Keratinocyte (primary cell): ENCODE data around the gene CACNA2D2. TPM values are rescaled to one million over a fixed set of nuclear protein-coding genes. Genes with fewer than 3 reads are reported as not detected.

Experiments used
- DNase-seq: peaks from one replicate; pipeline ENCODE4 v3.0.0-alpha.2; 2011; ENCODE audit warnings: low read depth, missing footprints, low spot score
- FAIRE-seq: peaks from 2 replicates; lab custom pipeline; 2011; peaks lifted over from hg19 to GRCh38; lab: Jason Lieb, UNC
- H2AFZ ChIP-seq: 2 replicates; pipeline ENCODE4 v1.6.0; 2012; ENCODE audit warnings: low read length, control low read depth, inconsistent platforms; ENCODE audit not compliant: control insufficient read depth
- H3K27ac ChIP-seq: 2 replicates; pipeline ENCODE4 v1.5.1; 2011; ENCODE audit warnings: low read length; ENCODE audit not compliant: control insufficient read depth, insufficient read depth
- H3K27me3 ChIP-seq: 3 replicates; pipeline ENCODE4 v1.6.0; 2011; ENCODE audit warnings: low read length; ENCODE audit not compliant: control insufficient read depth, insufficient read depth; ENCODE audit errors: extremely low read depth
- H3K36me3 ChIP-seq, 2 experiments: 2 replicates in 1 of 2; 3 replicates in 1 of 2; pipeline ENCODE4 v1.5.1; 2011; ENCODE audit warnings: low read length in 2 of 2, mild to moderate bottlenecking in 1 of 2; ENCODE audit not compliant: control insufficient read depth in 2 of 2, insufficient read depth in 2 of 2; ENCODE audit errors: extremely low read depth in 1 of 2
- H3K4me1 ChIP-seq: 3 replicates; pipeline ENCODE4 v1.5.1; 2011; ENCODE audit warnings: low read length; ENCODE audit not compliant: control insufficient read depth, insufficient read depth; ENCODE audit errors: extremely low read depth
- H3K4me2 ChIP-seq: 3 replicates; pipeline ENCODE4 v1.6.0; 2011; ENCODE audit warnings: low read depth, low read length; ENCODE audit not compliant: control insufficient read depth, insufficient read depth; ENCODE audit errors: extremely low read depth
- H3K4me3 ChIP-seq, 3 experiments: fragments of 200-600 bp in 1 of 3; sonication (generic) in 1 of 3; 2 replicates in 2 of 3; 3 replicates in 1 of 3; pipeline ENCODE4 v1.5.1; 2011 to 2016; ENCODE audit warnings: low read length in 3 of 3, mild to moderate bottlenecking in 3 of 3, control low read depth in 2 of 3, inconsistent platforms in 1 of 3, low read depth in 1 of 3, mixed read lengths in 1 of 3, mixed run types in 1 of 3, moderate library complexity in 1 of 3; ENCODE audit not compliant: control insufficient read depth in 2 of 3, insufficient read depth in 2 of 3; ENCODE audit errors: extremely low read depth in 1 of 3
- H3K79me2 ChIP-seq: 2 replicates; pipeline ENCODE4 v1.6.0; 2012; ENCODE audit warnings: low read length; ENCODE audit not compliant: control insufficient read depth, insufficient read depth
- H3K9ac ChIP-seq: 3 replicates; pipeline ENCODE4 v1.6.0; 2011; ENCODE audit warnings: low read length; ENCODE audit not compliant: control insufficient read depth, insufficient read depth; ENCODE audit errors: extremely low read depth
- H3K9me1 ChIP-seq: 3 replicates; pipeline ENCODE4 v1.6.0; 2011; ENCODE audit warnings: low read length; ENCODE audit not compliant: control insufficient read depth, insufficient read depth; ENCODE audit errors: extremely low read depth
- H3K9me3 ChIP-seq: 2 replicates; pipeline ENCODE4 v1.5.1; 2012; ENCODE audit warnings: low read depth, low read length; ENCODE audit not compliant: control insufficient read depth
- H4K20me1 ChIP-seq: 3 replicates; pipeline ENCODE4 v1.6.0; 2011; ENCODE audit warnings: low read length; ENCODE audit not compliant: control insufficient read depth, insufficient read depth; ENCODE audit errors: extremely low read depth
- EZH2 ChIP-seq: IDR thresholded peaks from one replicate; pipeline ENCODE4 v1.6.1; 2012; ENCODE audit warnings: inconsistent platforms, mild to moderate bottlenecking, low read length, moderate library complexity
- dilution Hi-C: fragments of 300-500 bp; cut with MboI; formaldehyde crosslinking; loops from one replicate; pipeline ENCODE4 v1.7.0; 2020; ENCODE audit warnings: low sequenced_read_pairs; ENCODE audit not compliant: extremely low pct_ligation_motif_present
- polyA plus RNA-seq, 5 experiments: library from polyadenylated mRNA; depleted of rRNA in 3 of 5; stranded (reverse) in 3 of 5; stranded (forward) in 1 of 5; unstranded in 1 of 5; fragments of >200 nt; gene quantifications; 1 replicate in 1 of 5; 2 replicates in 3 of 5; 3 replicates in 1 of 5; pipeline versions ENCODE4 v1.2.1 to v1.2.3, GENCODE V29; 2011 to 2012; ENCODE audit warnings: missing spikeins in 2 of 5, low read depth in 1 of 5, low replicate concordance in 1 of 5
- TF ChIP-seq, protein P1 (sequence below), 3 experiments: IDR thresholded peaks in 1 of 3; conservative IDR thresholded peaks in 1 of 3; optimal IDR thresholded peaks in 1 of 3; 2 replicates in 2 of 3; 3 replicates in 1 of 3; pipeline versions ENCODE3 to v1.5.1; 2011; ENCODE audit warnings: low read length in 3 of 3, mild to moderate bottlenecking in 3 of 3, moderate library complexity in 2 of 3, control low read depth in 1 of 3, inconsistent platforms in 1 of 3; ENCODE audit not compliant: insufficient read depth in 2 of 3; ENCODE audit errors: extremely low read depth in 1 of 3

CACNA2D2 gene
- polyA plus RNA-seq, 1 donor (not counting 4 experiments of a cell fraction or from before 2014, with no cell fraction given): 0.04 TPM

DNA sequence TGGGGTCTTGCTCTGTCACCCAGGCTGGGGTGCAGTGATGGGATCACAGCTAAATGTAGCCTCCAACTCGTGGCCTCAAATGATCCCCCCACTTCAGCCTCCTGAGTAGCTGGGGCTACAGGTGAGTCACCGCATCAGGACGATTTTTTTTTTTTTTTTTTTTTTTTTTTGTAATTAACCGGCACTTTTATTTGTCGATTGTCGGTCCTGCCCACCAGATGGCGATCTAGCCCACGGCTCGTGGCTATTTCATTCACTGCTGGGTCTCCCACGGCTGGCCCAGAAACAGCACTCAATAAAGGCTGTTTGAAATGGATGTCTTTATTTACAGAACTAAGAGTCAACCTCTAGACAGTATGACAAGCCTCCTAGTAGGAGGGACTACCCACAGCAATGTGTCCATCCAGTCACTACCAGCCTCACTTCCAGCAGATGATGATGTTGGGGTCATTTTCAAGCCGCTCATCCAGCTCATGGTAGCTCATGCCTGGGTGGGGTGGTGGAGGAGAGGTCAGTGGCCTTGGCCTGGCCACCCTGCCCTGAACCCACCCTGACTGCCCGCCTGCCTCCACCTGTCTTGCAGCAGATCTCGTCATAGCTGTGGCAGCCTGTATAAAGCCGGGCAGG lies 156.1 kb downstream of the CACNA2D2 start:
- peaks cover 10% of the 10 kb centered on the region in 2 experiments for H3K36me3 ChIP-seq
- H3K27me3 ChIP-seq: no peaks in the 10 kb centered on the region
- no peaks in the 10 kb centered on the region for H4K20me1 ChIP-seq
- DNase-seq (no peak), FAIRE-seq (peak; percentile 46)
- H3K4me1 ChIP-seq: peaks cover 24% of the 10 kb centered on the region
- no peak overlapping the region for H3K4me3 ChIP-seq
- no peaks in the 10 kb centered on the region for H3K9me3 ChIP-seq
- H3K27ac ChIP-seq: no peak overlapping the region
- peaks cover 12% of the 10 kb centered on the region for H3K79me2 ChIP-seq
- H3K9ac ChIP-seq: no peak overlapping the region
- dilution Hi-C loops: no loop called here
- no peak overlapping the region for H3K4me2 ChIP-seq
- H3K9me1 ChIP-seq: no peaks in the 10 kb centered on the region
- H2AFZ ChIP-seq: no peak overlapping the region
- TF ChIP-seq, protein P1, sequence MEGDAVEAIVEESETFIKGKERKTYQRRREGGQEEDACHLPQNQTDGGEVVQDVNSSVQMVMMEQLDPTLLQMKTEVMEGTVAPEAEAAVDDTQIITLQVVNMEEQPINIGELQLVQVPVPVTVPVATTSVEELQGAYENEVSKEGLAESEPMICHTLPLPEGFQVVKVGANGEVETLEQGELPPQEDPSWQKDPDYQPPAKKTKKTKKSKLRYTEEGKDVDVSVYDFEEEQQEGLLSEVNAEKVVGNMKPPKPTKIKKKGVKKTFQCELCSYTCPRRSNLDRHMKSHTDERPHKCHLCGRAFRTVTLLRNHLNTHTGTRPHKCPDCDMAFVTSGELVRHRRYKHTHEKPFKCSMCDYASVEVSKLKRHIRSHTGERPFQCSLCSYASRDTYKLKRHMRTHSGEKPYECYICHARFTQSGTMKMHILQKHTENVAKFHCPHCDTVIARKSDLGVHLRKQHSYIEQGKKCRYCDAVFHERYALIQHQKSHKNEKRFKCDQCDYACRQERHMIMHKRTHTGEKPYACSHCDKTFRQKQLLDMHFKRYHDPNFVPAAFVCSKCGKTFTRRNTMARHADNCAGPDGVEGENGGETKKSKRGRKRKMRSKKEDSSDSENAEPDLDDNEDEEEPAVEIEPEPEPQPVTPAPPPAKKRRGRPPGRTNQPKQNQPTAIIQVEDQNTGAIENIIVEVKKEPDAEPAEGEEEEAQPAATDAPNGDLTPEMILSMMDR (optimal IDR thresholded peaks at IDR 0.05 in 1 of 3, IDR thresholded peaks at IDR 0.05 in 1 of 3, conservative IDR thresholded peaks at IDR 0.05 in 1 of 3; ENCODE audit: extremely low read depth in 1 of 3, insufficient read depth in 2 of 3, low read length in 3 of 3): peak in 2 of 3 experiments; percentile 52 to 70
- no peak for TF ChIP-seq EZH2

- Histone ChIP-seq H3K36me3 (peaks cover 7 to 10% of the 10 kb centered on the region in 2 experiments), H2AFZ (peak within 1 kb of the TSS; percentile 88), H3K4me3 (peak within 1 kb of the TSS; percentile 19 to 67 (median 58)), H3K9me3 (no peaks in the 10 kb centered on the region), H3K4me1 (peaks cover 22% of the 10 kb centered on the region), H3K27ac (no peak within 1 kb of the TSS), H3K4me2 (peak within 1 kb of the TSS; percentile 93), H3K79me2 (peaks cover 3% of the 10 kb centered on the region), H4K20me1 (no peaks in the 10 kb centered on the region), H3K9me1 (no peaks in the 10 kb centered on the region), H3K27me3 (no peaks in the 10 kb centered on the region), H3K9ac (peak within 1 kb of the TSS; percentile 54)
- FAIRE-seq (no peak), DNase-seq (no peak)
- TF ChIP-seq, protein P1 (optimal IDR thresholded peaks at IDR 0.05 in 1 of 3, IDR thresholded peaks at IDR 0.05 in 1 of 3, conservative IDR thresholded peaks at IDR 0.05 in 1 of 3; ENCODE audit: extremely low read depth in 1 of 3, insufficient read depth in 2 of 3, low read length in 3 of 3): no peak
- no peak for TF ChIP-seq EZH2
- dilution Hi-C loops: no loop called here
Observed at GRCh38 chr3:50345586-50346234, 157.7 kb downstream of the CACNA2D2 start, which contains the start of gene ZMYND10. Gene ZMYND10 (minus strand): TSS chr3:50345732. CDS start chr3:50345579, 153 bp downstream.
